H1 (cell line): ENCODE results near the gene HOXC13. TPM values are rescaled to one million over a fixed set of nuclear protein-coding genes. Genes with fewer than 3 reads are reported as not detected.

ENCODE experiments used
- CTCF ChIA-PET: fragments of 300-600 bp; sonication (Branson Sonifier 250); formaldehyde crosslinking; loops from one replicate; lab custom pipeline; 2021; ENCODE audit not compliant: partially characterized antibody; lab: Charles Lee
- POLR2A ChIA-PET: fragments of 300-600 bp; sonication (Branson Sonifier 250); formaldehyde crosslinking; loops from one replicate; lab custom pipeline; 2021; ENCODE audit warnings: inconsistent platforms; ENCODE audit not compliant: partially characterized antibody; lab: Charles Lee
- DNase-seq, 2 experiments: peaks; one replicate each; pipeline versions ENCODE4 v3.0.0 to v3.0.0-alpha.2; 2010 to 2022; ENCODE audit warnings: low spot score in 2 of 2, low read depth in 1 of 2, mixed read lengths in 1 of 2
- FAIRE-seq: peaks from 2 replicates; lab custom pipeline; 2011; peaks lifted over from hg19 to GRCh38; lab: Jason Lieb, UNC
- H2AFZ ChIP-seq: 2 replicates; pipeline ENCODE4 v1.8.1; 2012; ENCODE audit warnings: low read length, inconsistent platforms
- H2AK5ac ChIP-seq: 2 replicates; pipeline ENCODE4 v1.6.1; 2013; ENCODE audit warnings: low read depth, low read length
- H2BK120ac ChIP-seq: replicated peaks from 2 replicates; pipeline ENCODE3; 2013; ENCODE audit warnings: low read depth, low read length, inconsistent platforms
- H2BK12ac ChIP-seq: 2 replicates; pipeline ENCODE4 v1.6.1; 2013; ENCODE audit warnings: low read depth, low read length
- H2BK15ac ChIP-seq: 2 replicates; pipeline ENCODE4 v1.6.1; 2013; ENCODE audit warnings: low read length
- H2BK20ac ChIP-seq: 2 replicates; pipeline ENCODE4 v1.6.1; 2013; ENCODE audit warnings: low read length
- H2BK5ac ChIP-seq: 2 replicates; pipeline ENCODE4 v1.6.1; 2013; ENCODE audit warnings: low read depth, low read length
- H3K14ac ChIP-seq: 2 replicates; pipeline ENCODE4 v1.6.1; 2013; ENCODE audit warnings: inconsistent platforms; ENCODE audit not compliant: insufficient read length
- H3K18ac ChIP-seq: 2 replicates; pipeline ENCODE4 v1.6.1; 2013; ENCODE audit warnings: low read length; ENCODE audit errors: extremely low read depth
- H3K23ac ChIP-seq: 2 replicates; pipeline ENCODE4 v1.6.1; 2013; ENCODE audit warnings: inconsistent platforms; ENCODE audit not compliant: insufficient read length
- H3K23me2 ChIP-seq: 2 replicates; pipeline ENCODE4 v1.6.1; 2013; ENCODE audit warnings: low read depth, low read length
- H3K27ac ChIP-seq: 2 replicates; pipeline ENCODE4 v1.6.1; 2011; ENCODE audit warnings: low read depth, low read length, inconsistent platforms
- H3K27me3 ChIP-seq, 4 experiments: replicated peaks in 1 of 4; 1 replicate in 1 of 4; 2 replicates in 3 of 4; pipeline versions ENCODE4 v1.6.1 to v1.8.1; 2011 to 2013; ENCODE audit warnings: low read length in 3 of 4, mild to moderate bottlenecking in 3 of 4, inconsistent platforms in 2 of 4, mixed read lengths in 2 of 4, moderate library complexity in 1 of 4; ENCODE audit not compliant: control insufficient read depth in 3 of 4, insufficient read depth in 3 of 4; ENCODE audit errors: extremely low read depth in 1 of 4
- H3K36me3 ChIP-seq, 4 experiments: 2 replicates each; pipeline versions ENCODE4 v1.6.1 to v1.8.1; 2011 to 2013; ENCODE audit warnings: mild to moderate bottlenecking in 4 of 4, low read length in 3 of 4, moderate library complexity in 2 of 4, control low read depth in 1 of 4, inconsistent platforms in 1 of 4; ENCODE audit not compliant: insufficient read depth in 4 of 4, control insufficient read depth in 2 of 4
- H3K4ac ChIP-seq: replicated peaks from 2 replicates; pipeline ENCODE3; 2013; ENCODE audit warnings: low read length, low read depth, mixed read lengths, inconsistent platforms; ENCODE audit not compliant: insufficient read length
- H3K4me1 ChIP-seq, 4 experiments: replicated peaks in 1 of 4; 1 replicate in 1 of 4; 2 replicates in 3 of 4; pipeline versions ENCODE4 v1.6.1 to v1.8.1; 2011 to 2013; ENCODE audit warnings: low read length in 3 of 4, inconsistent platforms in 2 of 4, mixed read lengths in 1 of 4; ENCODE audit not compliant: insufficient read depth in 4 of 4, control insufficient read depth in 3 of 4
- H3K4me2 ChIP-seq, 2 experiments: 2 replicates each; pipeline versions ENCODE4 v1.6.1 to v1.8.1; 2011 to 2013; ENCODE audit warnings: low read depth in 2 of 2, low read length in 2 of 2, control low read depth in 1 of 2, inconsistent platforms in 1 of 2, mild to moderate bottlenecking in 1 of 2; ENCODE audit not compliant: insufficient read depth in 1 of 2
- H3K4me3 ChIP-seq, 4 experiments: fragments of 200-600, 300-600 bp in 1 of 4; sonication (generic), shearing (Covaris generic), sonication (Bioruptor Twin) in 1 of 4; 2 replicates each; pipeline versions ENCODE4 v1.5.1 to v1.8.1; 2011 to 2016; ENCODE audit warnings: low read length in 4 of 4, low read depth in 3 of 4, control low read depth in 2 of 4, inconsistent platforms in 2 of 4, mild to moderate bottlenecking in 2 of 4, mixed read lengths in 1 of 4, moderate library complexity in 1 of 4; ENCODE audit not compliant: insufficient read depth in 2 of 4; ENCODE audit errors: extremely low read depth in 1 of 4
- H3K56ac ChIP-seq: replicated peaks from 2 replicates; pipeline ENCODE3; 2013; ENCODE audit warnings: low read depth, mild to moderate bottlenecking, mixed read lengths, low read length, inconsistent platforms; ENCODE audit not compliant: insufficient read length
- H3K79me1 ChIP-seq: 2 replicates; pipeline ENCODE4 v1.6.1; 2013; ENCODE audit warnings: low read depth, low read length, control low read depth
- H3K79me2 ChIP-seq, 2 experiments: 2 replicates each; pipeline versions ENCODE4 v1.6.1 to v1.8.1; 2012 to 2013; ENCODE audit warnings: low read length in 2 of 2, mild to moderate bottlenecking in 2 of 2, inconsistent platforms in 1 of 2; ENCODE audit not compliant: insufficient read depth in 2 of 2, control insufficient read depth in 1 of 2
- H3K9ac ChIP-seq, 4 experiments: replicated peaks in 1 of 4; 1 replicate in 1 of 4; 2 replicates in 3 of 4; pipeline versions ENCODE4 v1.6.1 to v1.8.1; 2011 to 2013; ENCODE audit warnings: low read depth in 3 of 4, low read length in 3 of 4, control low read depth in 2 of 4, mild to moderate bottlenecking in 2 of 4, moderate library complexity in 2 of 4, inconsistent platforms in 1 of 4; ENCODE audit errors: extremely low read depth in 1 of 4
- H3K9me3 ChIP-seq, 2 experiments: 2 replicates each; pipeline versions ENCODE4 v1.6.1 to v1.8.1; 2012 to 2013; ENCODE audit warnings: mild to moderate bottlenecking in 2 of 2, moderate library complexity in 2 of 2, control low read depth in 1 of 2, inconsistent platforms in 1 of 2, low read depth in 1 of 2, low read length in 1 of 2, mixed read lengths in 1 of 2; ENCODE audit not compliant: insufficient read depth in 2 of 2
- H4K20me1 ChIP-seq, 2 experiments: replicated peaks in 1 of 2; 2 replicates each; pipeline versions ENCODE3 to v1.8.1; 2011 to 2013; ENCODE audit warnings: inconsistent platforms in 2 of 2, low read length in 2 of 2, mild to moderate bottlenecking in 1 of 2; ENCODE audit not compliant: insufficient read depth in 2 of 2, control insufficient read depth in 1 of 2
- H4K5ac ChIP-seq: 2 replicates; pipeline ENCODE4 v1.6.1; 2013; ENCODE audit warnings: low read length, low read depth, mixed read lengths, inconsistent platforms; ENCODE audit not compliant: insufficient read length
- H4K8ac ChIP-seq: 2 replicates; pipeline ENCODE4 v1.8.0; 2013; ENCODE audit warnings: mild to moderate bottlenecking, moderate library complexity, low read length, inconsistent platforms; ENCODE audit not compliant: insufficient read depth; ENCODE audit errors: extremely low read depth
- H4K91ac ChIP-seq: replicated peaks from 2 replicates; pipeline ENCODE3; 2013; ENCODE audit warnings: low read length, mixed read lengths, inconsistent platforms; ENCODE audit not compliant: insufficient read length
- CBX8 ChIP-seq: fragments of 300-800, 300-1000 bp; sonication (generic); IDR thresholded peaks from 2 replicates; pipeline ENCODE4 v1.7.1; 2016; ENCODE audit warnings: low read depth, low read length, borderline replicate concordance
- CREB1 ChIP-seq: IDR thresholded peaks from 2 replicates; pipeline ENCODE4 v1.6.1; 2012; ENCODE audit warnings: inconsistent platforms
- JUN ChIP-seq: IDR thresholded peaks from 2 replicates; pipeline ENCODE4 v1.6.1; 2011; ENCODE audit warnings: low read depth, mild to moderate bottlenecking, improper control_type of control experiment, low read length
- RNF2 ChIP-seq: fragments of 200-900, 300-1000 bp; sonication (generic); IDR thresholded peaks from 2 replicates; pipeline ENCODE4 v1.7.1; 2016; ENCODE audit warnings: borderline replicate concordance, low read depth, mild to moderate bottlenecking, antibody characterized with exemption, low read length; ENCODE audit not compliant: poor library complexity, severe bottlenecking; ENCODE audit errors: missing control alignments
- SUZ12 ChIP-seq: fragments of 200-600 bp; sonication (generic); IDR thresholded peaks from 2 replicates; pipeline ENCODE4 v1.6.1; 2012; ENCODE audit warnings: mild to moderate bottlenecking, inconsistent platforms, low read length, moderate library complexity, mixed read lengths
- WGBS, 2 experiments: shearing (Covaris generic) in 1 of 2; methylation state at CpG; one replicate each; pipeline versions ENCODE4 v1.1.6 to v1.1.7; 2013 to 2015; ENCODE audit warnings: low lambda C conversion rate in 2 of 2, mixed read lengths in 2 of 2, inconsistent platforms in 1 of 2, low coverage in 1 of 2, missing lambda C conversion rate in 1 of 2; ENCODE audit not compliant: insufficient replicate concordance in 2 of 2, insufficient coverage in 1 of 2, insufficient read length in 1 of 2; ENCODE audit errors: extremely low coverage in 1 of 2, missing lambda C conversion rate in 1 of 2; 5-methylcytosine and 5-hydroxymethylcytosine counted together
- polyA plus RNA-seq, 7 experiments: library from polyadenylated mRNA; depleted of rRNA in 3 of 7; stranded (reverse) in 5 of 7; unstranded in 2 of 7; fragments of >200 nt in 5 of 7; fragments of 200-250 nt in 2 of 7; gene quantifications; 1 replicate in 5 of 7; 2 replicates in 1 of 7; 4 replicates in 1 of 7; pipeline versions ENCODE4 v1.2.1 to v1.2.3, GENCODE V29; 2011 to 2013; ENCODE audit warnings: missing spikeins in 2 of 7, mixed read lengths in 2 of 7
- total RNA-seq: library from RNA; stranded (reverse); fragmentation: NEBNext Ultra II Directional; extraction: Animal tissue kit (Norgen Biotek cat#: 25700); gene quantifications from 2 replicates; pipeline ENCODE4 v1.2.1, GENCODE V29; 2021

Gene HOXC13
- total and polyA plus RNA-seq, 2 of the 8 experiments (the other 6 are each of a cell fraction or from before 2014, with no cell fraction given): 0.02 TPM; not detected in 1

- H3K14ac ChIP-seq: no peak overlapping the region
- ChIA-PET CTCF (interaction anchor here (0.8 kb wide), 1 partner anchor 223 kb away, joined by 4 read pairs; no protein-coding TSS in a partner anchor), POLR2A (interaction anchor here (1.4 kb wide), 1 partner anchor 12 kb away, joined by 3 read pairs; no protein-coding TSS in a partner anchor)
- peaks cover 16 to 19% of the 10 kb centered on the region in 2 experiments for H4K20me1 ChIP-seq
- H4K8ac ChIP-seq: no peak overlapping the region
- no peak overlapping the region for H3K23ac ChIP-seq
- H2AFZ ChIP-seq: no peak overlapping the region
- H3K36me3 ChIP-seq: peaks cover 0 to 3% (median 0%) of the 10 kb centered on the region in 4 experiments; a peak in 1 of 8 replicates
- H2AK5ac ChIP-seq: no peak overlapping the region
- no peak for FAIRE-seq
- H2BK15ac ChIP-seq: no peak overlapping the region
- no peak overlapping the region for H2BK5ac ChIP-seq
- no peaks in the 10 kb centered on the region for H3K79me1 ChIP-seq
- no peak overlapping the region; a peak in 1 of 4 replicates for H3K4me2 ChIP-seq
- no peaks in the 10 kb centered on the region; the same call in 1 of the 2 replicates for H3K23me2 ChIP-seq
- no peak overlapping the region for H3K9ac ChIP-seq
- H3K27me3 ChIP-seq: peaks cover 95 to 100% (median 99%) of the 10 kb centered on the region in 4 experiments
- no peak for DNase-seq
- no peak overlapping the region for H3K18ac ChIP-seq
- no peak overlapping the region for H4K91ac ChIP-seq
- H2BK20ac ChIP-seq: no peak overlapping the region
- no peak overlapping the region for H3K4me3 ChIP-seq
- H3K4me1 ChIP-seq: peaks cover 0 to 6% (median 0%) of the 10 kb centered on the region in 4 experiments; a peak in 3 of 7 replicates
- WGBS, 2 experiments: 17% methylated on average over 10 of the region's 15 CpGs; no CpG with 5 or more reads in 1 of the 2 experiments
- no peaks in the 10 kb centered on the region for H3K79me2 ChIP-seq
- no peak overlapping the region for H3K4ac ChIP-seq
- no peak overlapping the region for H2BK12ac ChIP-seq
- no peak overlapping the region for H4K5ac ChIP-seq
- no peak overlapping the region for H3K56ac ChIP-seq
- 0 out of 4 replicates have a peak, but pooled peaks cover 0 to 2% of the 10 kb centered on the region in 2 experiments for H3K9me3 ChIP-seq
- TF ChIP-seq CBX8 (no peak; the same call in 1 of the 2 replicates), RNF2 (peak; percentile 67), CREB1 (no peak), JUN (no peak), SUZ12 (peak; percentile 13; the same call in 1 of the 2 replicates)
- no peak overlapping the region for H2BK120ac ChIP-seq
- no peak overlapping the region for H3K27ac ChIP-seq
Observed at GRCh38 chr12:53978477-53979356, 40.1 kb downstream of the HOXC13 start.
